NCI-H2171 treated with DMSO at 0.1 percent for 48 hours (cell line): ENCODE results near the gene DCTN5.
"Not testable (repeated sequence)": the region's sequence is repeated elsewhere in the genome, so short reads cannot be mapped to it uniquely, and the experiment has no call there.

Source experiments
- DNase-seq: peaks from one replicate; lab custom pipeline; 2025; lab: John Stamatoyannopoulos, UW

Gene DCTN5

DNA sequence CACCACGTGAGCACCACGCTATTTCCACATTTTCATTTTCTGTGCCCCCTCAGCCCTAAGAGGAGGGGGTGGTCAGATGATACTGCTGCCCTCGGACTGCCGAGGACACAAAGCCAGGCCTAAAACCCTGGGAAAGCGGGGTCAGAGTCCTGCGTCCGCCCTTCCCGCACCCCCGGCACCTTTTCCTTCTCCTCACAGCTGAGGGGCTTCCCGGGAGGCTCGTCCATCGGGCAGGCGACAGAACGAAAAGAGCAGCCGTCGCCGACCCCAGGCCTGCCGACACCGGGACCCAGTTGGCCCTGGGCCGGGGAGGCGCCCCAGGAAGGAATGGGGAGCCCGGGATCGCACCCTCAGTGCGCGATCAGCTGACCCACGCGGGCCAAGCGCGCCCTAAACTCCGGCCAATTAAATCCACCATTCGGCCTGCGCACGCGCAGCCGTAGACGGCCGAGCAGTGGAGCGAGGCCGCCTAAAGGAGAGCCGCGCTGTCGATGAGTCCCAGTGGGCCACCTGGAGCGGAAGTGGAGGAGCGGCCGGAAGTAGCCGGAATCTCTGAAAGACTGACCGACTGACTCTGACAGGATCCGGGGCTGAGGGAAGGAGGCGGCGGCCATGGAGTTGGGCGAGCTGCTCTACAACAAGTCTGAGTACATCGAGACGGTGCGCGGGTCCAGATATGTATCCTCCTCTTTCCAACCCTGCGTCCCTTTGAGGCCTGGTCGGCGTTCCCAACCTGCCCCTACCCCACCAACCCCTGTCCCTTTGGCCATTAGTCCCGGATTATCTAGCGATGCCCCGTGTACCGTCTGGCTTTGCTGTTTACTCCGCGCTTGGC is at the start of gene DCTN5, which contains the start of gene PALB2:
Gene DCTN5 (plus strand): TSS at position 536 of the 835 bp plus-strand sequence. CDS start 77 bp downstream, at position 613.
Gene PALB2 (minus strand): TSS at position 380 of the 835 bp plus-strand sequence. CDS start 153 bp downstream, at position 227.
- peak; percentile 95 for DNase-seq

GRCh38 chr16:23594186-23594585 is 47.1 kb upstream of the DCTN5 start:
- DNase-seq = no peak

GRCh38 chr16:23595246-23595950 is 45.9 kb upstream of the DCTN5 start:
- no peak for DNase-seq

- peak; percentile 79 for DNase-seq
These were observed 45.1 kb upstream of the DCTN5 start, which contains the start of gene NDUFAB1 for GRCh38 chr16:23595951-23596720. TSS of gene NDUFAB1 (minus strand) at chr16:23596316. CDS start at chr16:23596290, 26 bp downstream.

GRCh38 chr16:23597003-23597756 is 44.1 kb upstream of the DCTN5 start:
- DNase-seq = peak; percentile 5

DNA sequence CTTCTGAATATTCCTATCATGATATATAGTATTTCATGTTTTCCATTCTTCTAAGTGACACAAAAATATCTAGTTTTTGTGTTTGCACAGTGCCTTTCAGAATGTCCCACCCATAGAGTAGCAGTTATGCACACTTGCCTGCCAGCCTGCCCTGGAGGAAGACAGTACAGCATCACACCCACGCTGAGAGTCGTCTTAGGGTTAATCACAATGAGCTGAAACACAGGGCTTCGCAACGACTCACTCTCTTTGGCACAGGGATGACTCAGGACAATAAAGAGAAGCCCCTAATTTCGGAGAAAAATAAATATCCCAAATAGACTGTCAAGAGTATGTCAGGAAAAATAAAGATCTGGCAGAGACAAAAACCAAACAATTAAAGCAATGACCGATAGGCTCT is 33.5 kb upstream of the DCTN5 start:
- DNase-seq = no peak

- DNase-seq = no peak
These were observed 33.1 kb upstream of the DCTN5 start for GRCh38 chr16:23608194-23608593.

GRCh38 chr16:23609929-23610328 is 31.3 kb upstream of the DCTN5 start:
- DNase-seq = no peak

DNA sequence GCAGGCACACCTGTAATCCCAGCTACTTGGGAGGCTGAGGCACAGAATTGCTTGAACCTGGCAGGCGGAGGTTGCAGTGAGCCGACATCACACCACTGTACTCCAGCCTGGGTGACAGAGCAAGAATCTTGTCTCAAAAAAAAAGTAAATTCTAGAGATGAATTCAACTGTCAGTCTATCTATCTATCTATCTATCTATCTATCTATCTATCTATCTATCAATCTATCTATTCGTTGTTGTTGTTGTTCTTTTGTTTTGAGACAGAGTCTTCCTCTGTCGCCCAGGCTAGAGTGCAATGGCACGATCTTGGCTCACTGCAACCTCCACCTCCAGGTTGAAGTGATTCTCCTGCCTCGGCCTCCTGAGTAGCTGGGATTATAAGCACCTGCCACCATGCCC is 30.4 kb upstream of the DCTN5 start:
- not testable (repeated sequence) for DNase-seq

DNA sequence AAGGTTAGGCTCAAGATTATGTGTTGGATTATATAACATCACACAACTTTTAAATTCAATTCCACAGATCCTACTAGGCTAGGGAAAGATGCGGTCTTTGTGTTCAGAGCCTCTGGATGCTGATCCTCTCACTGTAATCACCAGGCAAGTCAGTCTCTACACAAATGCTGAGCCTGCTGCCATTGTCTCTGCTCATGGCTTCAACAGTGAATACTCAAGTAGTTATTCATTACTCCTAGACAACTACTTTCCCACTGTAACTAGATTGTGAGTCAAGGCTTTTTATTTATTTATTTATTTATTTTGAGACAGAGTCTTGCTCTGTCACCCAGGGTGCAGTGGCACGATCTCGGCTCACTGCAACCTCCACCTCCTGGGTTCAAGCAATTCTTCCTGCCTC is 29.3 kb upstream of the DCTN5 start:
- DNase-seq = no peak

DNA sequence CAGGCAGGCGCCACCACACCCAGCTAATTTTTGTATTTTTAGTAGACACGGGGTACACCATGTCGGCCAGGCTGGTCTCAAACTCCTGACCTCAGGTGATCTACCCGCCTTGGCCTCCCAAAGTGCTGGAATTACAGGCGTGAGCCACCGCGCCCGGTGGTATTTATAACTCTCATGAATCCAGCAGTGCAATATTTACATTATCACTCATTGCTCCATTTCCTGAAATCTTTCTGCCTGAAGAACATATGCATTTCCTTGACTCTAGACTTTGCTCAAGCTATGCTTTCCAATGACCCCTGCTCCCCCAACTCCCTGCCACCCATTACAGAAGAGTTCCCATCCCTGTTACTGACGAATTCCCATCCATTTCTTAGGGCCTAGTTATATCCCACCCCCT is 25.5 kb upstream of the DCTN5 start:
- DNase-seq = no peak

DNA sequence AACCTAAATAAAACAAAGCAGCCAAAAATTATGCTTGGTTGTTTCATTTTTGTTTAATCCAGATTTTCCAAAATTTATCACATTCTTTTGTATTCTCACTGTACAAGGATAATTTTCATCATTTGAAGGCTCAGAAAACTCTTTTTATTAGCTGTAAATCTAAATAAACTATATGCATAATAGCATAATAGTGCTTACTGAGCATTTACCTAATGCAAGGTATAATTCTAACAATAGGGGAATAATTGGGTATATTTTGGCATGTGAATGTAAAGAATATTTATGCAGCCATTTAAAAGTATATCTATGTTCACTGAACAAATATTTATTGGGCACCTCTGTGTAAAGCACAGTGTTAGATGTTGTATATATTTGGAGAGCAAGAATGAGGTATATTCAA is 17.2 kb upstream of the DCTN5 start:
- no peak for DNase-seq

- no peak for DNase-seq
These were observed 11.8 kb upstream of the DCTN5 start for GRCh38 chr16:23629516-23629915.

DNA sequence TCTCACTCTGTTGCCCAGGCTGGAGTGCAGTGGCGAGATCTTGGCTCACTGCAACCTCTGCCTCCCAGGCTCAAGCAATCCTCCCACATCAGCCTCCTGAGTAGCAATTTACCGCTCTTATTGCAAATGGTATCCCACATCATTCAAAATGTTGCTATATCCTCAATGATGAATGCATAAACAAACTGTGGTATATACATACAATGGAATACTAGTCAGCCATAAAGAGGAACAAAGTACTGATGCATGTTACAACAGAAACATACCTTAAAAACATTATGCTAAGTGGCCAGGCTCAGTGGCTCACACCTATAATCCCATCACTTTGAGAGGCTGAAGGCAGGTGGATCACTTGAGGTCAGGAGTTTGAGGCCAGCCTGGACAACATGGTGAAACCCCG is 9.4 kb upstream of the DCTN5 start:
- not testable (repeated sequence) for DNase-seq

DNA sequence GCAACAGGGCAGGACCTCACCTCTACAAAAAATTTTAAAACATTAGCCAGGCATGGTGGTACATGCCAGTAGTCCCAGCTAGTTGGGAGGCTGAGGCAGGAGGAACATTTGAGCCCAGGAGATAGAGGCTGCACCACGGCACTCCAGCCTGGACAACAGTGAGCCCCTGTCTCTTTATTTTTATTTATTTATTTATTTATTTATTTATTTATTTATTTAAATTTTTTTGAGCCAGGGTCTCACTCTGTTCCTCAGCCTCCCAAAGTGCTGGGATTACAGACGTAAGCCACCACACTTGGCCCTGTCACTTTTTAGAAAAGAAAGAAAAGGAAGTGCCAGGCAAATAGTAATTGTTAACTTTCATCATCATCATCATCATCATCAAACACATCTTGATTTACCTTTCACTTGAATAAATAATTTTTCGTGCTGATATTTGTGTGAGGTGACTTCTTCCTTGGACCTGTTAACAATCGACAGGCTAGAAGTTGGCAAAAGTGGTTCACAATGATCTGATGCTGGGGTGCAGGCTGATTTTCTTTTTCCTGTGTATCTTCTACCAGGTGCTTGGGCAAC is 6.7 kb upstream of the DCTN5 start:
- no peak for DNase-seq

DNA sequence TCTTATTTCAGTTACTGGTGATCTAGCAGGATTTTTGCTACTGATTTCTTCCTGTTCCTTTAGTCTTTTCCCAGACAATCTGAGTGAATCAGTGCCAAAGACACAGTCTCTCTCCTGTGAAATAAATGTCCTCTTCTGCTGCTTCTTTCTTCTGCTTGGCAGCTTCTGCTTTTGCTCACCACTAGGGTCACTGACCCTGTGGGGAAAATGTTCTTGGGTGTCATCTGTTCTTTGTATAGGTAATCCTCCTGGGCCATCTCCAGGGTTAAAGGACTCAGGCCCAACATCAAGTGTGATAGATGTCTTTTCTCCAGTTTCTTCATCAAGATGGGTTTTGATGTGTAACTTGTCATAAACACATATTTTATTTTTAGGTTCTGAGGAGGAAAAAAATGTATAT is 5.3 kb upstream of the DCTN5 start:
- no peak for DNase-seq

GRCh38 chr16:23640615-23640930 is 693 bp upstream of the DCTN5 start:
- no peak for DNase-seq

DNA sequence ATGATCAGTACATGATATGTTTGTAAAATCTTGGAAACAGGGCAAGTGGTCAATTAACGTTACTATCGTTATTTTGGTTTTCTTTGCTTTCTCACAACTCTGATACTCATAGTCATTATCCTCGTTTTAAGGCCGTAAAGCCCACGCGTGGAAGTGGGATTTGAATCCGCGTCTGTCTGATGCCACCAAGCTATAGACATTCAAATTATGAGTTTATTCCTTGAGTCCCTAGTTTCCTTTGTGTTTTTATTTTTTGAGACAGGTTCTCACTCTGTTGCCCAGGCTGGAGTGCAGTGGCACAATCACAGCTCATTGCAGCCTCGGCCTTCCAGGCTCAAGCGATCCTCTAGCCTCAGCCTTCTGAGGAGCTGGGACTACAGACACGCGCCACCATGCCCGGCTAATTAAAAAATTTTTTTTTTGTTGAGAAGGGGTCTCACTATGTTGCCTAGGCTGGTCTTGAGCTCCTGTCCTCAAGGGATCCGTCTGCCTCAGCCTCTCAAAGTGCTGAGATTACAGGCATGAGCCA is 1.0 kb downstream of the DCTN5 start:
- no peak for DNase-seq

GRCh38 chr16:23650674-23651416 is 9.6 kb downstream of the DCTN5 start:
- DNase-seq = no peak

DNA sequence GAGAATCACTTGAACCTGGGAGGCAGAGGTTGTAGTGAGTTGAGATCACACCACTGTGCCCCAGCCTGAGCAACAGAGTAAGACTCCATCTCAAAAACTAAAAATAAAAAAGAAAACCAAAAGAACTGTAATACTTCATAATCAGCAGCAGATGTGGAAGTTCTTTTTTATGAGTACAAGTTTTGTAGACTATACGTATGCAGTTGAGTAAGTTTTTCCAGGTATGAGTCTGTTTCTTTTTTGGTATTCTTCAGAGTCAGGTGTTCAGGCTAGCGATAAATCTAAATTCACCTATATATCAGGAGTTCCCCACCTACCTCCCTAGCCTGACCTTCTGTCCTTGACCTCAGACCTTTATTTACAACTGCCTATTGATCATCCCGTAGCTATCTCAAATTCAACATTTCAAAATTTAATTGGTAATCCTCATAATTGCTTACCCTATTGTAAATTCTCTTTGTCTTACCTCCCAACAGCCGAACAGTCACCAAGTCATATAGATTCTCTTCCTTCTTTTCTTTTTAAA is 10.7 kb downstream of the DCTN5 start:
- DNase-seq = no peak
